GM18520 (cell line): ENCODE results near the gene TPPP2.

Experiments
- ATAC-seq: cut with Tn5 transposase; IDR thresholded peaks from one replicate; pipeline ENCODE4 v1.9.1; 2021; ENCODE audit not compliant: unreplicated experiment

The TPPP2 gene

DNA sequence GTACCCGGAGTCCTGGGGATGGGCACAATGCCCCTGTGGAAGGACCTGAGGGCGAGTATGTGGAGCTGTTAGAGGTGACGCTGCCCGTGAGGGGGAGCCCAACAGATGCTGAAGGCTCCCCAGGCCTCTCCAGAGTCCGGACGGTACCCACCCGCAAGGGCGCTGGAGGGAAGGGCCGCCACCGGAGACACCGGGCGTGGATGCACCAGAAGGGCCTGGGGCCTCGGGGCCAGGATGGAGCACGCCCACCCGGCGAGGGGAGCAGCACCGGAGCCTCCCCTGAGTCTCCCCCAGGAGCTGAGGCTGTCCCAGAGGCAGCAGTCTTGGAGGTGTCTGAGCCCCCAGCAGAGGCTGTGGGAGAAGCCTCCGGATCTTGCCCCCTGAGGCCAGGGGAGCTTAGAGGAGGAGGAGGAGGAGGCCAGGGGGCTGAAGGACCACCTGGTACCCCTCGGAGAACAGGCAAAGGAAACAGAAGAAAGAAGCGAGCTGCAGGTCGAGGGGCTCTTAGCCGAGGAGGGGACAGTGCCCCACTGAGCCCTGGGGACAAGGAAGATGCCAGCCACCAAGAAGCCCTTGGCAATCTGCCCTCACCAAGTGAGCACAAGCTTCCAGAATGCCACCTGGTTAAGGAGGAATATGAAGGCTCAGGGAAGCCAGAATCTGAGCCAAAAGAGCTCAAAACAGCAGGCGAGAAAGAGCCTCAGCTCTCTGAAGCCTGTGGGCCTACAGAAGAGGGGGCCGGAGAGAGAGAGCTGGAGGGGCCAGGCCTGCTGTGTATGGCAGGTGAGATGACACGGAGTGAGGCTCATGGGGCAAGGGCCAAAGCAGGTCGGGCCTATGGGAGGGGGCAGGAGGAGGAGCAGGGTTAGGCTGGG, 44.6 kb downstream of the TPPP2 start:
- ATAC-seq = no peak

DNA sequence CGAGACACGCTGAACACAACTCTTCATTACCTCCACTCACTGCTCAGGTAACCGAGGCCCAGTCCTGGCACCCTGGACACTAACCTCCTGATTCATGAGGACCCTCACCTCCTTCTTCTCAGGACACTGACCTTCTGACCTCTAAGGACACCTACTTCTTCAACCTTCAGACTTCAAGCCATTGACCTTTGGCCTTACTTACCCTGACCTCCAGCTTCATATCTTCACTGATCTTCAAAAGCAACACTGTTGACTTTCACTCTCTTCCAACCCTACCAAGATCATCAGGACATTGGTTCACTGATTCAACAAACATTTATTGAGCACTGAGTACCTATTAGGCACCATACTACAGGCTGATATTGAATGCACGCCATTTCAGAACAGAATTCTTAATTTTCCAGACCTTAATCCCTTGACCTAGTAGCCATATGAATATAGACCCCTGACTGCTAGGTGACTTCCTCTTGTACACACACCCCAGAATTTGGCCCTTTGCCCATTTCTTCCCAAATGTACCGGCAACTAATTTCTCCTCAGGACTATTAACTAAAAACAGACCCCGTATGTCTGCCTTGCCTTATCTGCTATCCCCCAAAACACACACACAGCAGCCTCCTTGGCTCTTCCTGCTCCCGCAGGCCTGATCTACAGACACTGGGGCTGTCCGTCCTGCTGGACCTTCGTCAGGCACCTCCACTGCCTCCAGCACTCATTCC, 45.9 kb downstream of the TPPP2 start:
- no peak for ATAC-seq

DNA sequence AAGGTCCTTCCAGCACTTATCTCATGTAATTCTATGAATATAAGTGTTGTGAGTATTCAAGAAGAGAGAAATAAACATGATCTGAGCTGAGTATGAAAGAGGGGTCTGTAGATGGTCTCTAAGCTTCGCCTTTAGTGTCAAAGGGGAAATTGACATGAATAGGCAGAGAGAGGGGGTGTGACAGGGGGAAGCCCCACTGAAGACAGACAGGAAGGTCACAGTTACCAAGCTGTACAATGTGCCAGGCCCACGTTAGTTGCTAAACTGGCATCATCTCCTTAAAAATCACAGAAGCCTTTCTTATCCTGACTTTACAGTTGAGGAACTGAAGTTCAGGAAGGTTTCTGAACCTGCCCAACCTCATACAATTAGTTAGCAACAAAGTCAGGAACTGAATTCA, 47.7 kb downstream of the TPPP2 start:
- no peak for ATAC-seq

DNA sequence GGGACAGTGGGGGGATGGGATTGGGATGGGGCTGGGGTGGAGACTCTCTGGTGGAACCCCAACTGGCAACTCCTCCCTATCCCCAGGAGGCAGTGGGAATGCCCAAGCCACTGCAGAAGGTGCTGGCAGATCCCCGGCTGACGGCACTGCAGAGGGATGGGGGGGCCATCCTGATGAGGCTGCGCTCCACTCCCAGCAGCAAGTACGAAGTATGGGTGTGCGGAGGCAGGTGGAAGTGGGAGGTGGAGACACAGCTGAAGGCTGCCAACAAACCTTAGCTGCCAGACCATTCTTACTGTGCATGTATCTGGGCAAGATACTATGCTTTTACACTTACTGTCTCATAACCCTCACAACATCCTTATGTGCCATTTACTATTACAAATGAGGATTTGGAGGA, 48.3 kb downstream of the TPPP2 start:
- ATAC-seq = no peak

DNA sequence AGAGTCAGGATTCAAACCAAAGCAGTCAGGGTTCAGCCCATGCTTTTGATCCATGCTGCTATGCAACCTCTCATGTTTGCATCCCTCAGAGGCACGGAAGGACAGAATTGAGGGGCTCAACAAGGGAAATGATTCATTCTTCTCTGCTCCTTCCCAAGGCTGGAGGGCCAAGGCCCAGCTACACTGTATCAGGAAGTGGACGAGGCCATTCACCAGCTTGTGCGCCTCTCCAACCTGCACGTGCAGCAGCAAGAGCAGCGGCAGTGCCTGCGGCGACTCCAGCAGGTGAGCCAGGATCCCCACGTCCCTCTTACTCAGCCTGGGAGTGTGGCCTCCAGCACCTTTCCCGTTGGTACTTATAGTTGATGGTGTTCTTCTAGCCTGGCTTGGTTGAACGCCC, 48.7 kb downstream of the TPPP2 start:
- ATAC-seq = no peak

DNA sequence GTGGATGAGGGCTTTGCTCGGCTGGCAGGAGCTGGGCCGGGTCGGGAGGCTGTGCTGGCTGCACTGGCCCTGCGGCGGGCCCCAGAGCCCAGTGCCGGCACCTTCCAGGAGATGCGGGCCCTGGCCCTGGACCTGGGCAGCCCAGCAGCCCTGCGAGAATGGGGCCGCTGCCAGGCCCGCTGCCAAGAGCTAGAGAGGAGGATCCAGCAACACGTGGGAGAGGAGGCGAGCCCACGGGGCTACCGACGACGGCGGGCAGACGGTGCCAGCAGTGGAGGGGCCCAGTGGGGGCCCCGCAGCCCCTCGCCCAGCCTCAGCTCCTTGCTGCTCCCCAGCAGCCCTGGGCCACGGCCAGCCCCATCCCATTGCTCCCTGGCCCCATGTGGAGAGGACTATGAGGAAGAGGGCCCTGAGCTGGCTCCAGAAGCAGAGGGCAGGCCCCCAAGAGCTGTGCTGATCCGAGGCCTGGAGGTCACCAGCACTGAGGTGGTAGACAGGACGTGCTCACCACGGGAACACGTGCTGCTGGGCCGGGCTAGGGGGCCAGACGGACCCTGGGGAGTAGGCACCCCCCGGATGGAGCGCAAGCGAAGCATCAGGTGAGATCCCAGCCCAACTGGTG, 51.6 kb downstream of the TPPP2 start:
- ATAC-seq = no peak
